ENCODE results near the gene EVA1C.

EVA1C gene

DNA sequence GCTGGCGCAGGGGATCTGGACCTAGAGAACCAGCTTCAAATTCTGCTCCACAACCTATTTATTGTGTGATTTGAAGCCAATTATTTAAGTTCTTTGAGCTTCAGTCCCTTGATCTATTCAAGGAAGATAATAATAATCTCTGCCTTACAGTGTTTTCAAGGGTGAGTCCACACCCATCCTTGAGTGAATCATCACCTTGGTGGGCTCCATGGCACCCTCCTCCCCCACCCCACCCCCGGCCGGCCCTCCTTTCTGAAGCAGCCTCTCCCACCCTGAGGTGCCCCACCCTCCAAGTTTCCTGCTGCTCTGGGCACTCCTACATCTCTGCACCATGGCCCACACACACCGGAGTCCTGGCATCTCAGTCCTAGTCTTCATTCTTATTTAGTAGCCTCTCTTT lies 134.5 kb downstream of the EVA1C start:
- TF ChIP-seq CREB1 (IDR thresholded peaks at IDR 0.05; ENCODE audit: low read depth) = no peak

DNA sequence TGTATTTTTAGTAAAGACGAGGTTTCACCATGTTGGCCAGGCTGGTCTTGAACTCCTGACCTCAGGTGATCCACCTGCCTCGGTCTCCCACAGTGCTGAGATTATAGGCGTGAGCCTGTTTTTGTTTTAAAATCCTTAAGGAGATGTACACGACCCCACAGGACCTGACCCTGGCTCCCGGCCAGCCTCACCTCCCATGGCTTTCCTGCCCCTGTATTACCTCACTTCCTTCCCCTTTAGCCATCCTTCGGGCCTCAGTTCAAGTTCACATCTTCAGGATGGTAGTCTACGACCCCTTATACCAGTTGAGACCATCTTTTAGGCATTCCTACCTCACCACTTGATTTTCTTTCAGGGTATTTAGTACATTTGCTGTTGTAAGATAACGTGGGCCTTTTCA lies 136.5 kb downstream of the EVA1C start:
- no peak for TF ChIP-seq RAD21 (IDR thresholded peaks at IDR 0.05; ENCODE audit: low read depth)
- no peak for TF ChIP-seq NFIC (IDR thresholded peaks at IDR 0.05)
- TF ChIP-seq CREB1 (IDR thresholded peaks at IDR 0.05; ENCODE audit: low read depth) = no peak

DNA sequence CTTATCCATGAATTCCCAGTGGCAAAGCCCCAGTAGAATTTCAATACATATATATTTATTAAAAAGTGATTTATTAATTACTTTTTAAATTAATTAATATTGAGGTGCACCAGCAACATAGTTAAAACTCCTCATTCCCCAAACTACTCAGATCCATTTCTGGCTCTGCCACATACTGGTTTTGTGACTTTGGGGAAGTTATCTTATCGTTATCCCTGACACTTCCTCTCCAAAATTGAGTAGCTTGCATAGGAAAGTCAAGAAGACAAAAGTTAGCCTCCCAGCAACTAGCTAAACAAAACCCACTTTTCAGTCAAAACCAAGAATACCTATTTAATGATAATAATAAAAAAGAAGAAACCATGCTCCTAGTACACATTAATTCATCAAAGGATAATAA lies 136.9 kb downstream of the EVA1C start:
- TF ChIP-seq, protein P1, sequence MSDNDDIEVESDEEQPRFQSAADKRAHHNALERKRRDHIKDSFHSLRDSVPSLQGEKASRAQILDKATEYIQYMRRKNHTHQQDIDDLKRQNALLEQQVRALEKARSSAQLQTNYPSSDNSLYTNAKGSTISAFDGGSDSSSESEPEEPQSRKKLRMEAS (IDR thresholded peaks at IDR 0.05) = no peak
- TF ChIP-seq TCF12 (IDR thresholded peaks at IDR 0.05; ENCODE audit: low read depth) = no peak
- no peak for TF ChIP-seq ZBTB7A (IDR thresholded peaks at IDR 0.05; ENCODE audit: low read depth)
- TF ChIP-seq YY1 (IDR thresholded peaks at IDR 0.05; ENCODE audit: low read depth) = no peak
- TF ChIP-seq EP300 (IDR thresholded peaks at IDR 0.05; ENCODE audit: borderline replicate concordance) = no peak
- TF ChIP-seq, protein P2, sequence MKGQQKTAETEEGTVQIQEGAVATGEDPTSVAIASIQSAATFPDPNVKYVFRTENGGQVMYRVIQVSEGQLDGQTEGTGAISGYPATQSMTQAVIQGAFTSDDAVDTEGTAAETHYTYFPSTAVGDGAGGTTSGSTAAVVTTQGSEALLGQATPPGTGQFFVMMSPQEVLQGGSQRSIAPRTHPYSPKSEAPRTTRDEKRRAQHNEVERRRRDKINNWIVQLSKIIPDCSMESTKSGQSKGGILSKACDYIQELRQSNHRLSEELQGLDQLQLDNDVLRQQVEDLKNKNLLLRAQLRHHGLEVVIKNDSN (IDR thresholded peaks at IDR 0.05) = no peak
- TF ChIP-seq CREB1 (IDR thresholded peaks at IDR 0.05; ENCODE audit: low read depth) = no peak
- no peak for TF ChIP-seq RAD21 (IDR thresholded peaks at IDR 0.05; ENCODE audit: low read depth)
- no peak for TF ChIP-seq TEAD4 (IDR thresholded peaks at IDR 0.05)
- no peak for TF ChIP-seq TAF1 (IDR thresholded peaks at IDR 0.05; ENCODE audit: low read depth)
- no peak for TF ChIP-seq EGR1 (IDR thresholded peaks at IDR 0.05)
- TF ChIP-seq, protein P3, sequence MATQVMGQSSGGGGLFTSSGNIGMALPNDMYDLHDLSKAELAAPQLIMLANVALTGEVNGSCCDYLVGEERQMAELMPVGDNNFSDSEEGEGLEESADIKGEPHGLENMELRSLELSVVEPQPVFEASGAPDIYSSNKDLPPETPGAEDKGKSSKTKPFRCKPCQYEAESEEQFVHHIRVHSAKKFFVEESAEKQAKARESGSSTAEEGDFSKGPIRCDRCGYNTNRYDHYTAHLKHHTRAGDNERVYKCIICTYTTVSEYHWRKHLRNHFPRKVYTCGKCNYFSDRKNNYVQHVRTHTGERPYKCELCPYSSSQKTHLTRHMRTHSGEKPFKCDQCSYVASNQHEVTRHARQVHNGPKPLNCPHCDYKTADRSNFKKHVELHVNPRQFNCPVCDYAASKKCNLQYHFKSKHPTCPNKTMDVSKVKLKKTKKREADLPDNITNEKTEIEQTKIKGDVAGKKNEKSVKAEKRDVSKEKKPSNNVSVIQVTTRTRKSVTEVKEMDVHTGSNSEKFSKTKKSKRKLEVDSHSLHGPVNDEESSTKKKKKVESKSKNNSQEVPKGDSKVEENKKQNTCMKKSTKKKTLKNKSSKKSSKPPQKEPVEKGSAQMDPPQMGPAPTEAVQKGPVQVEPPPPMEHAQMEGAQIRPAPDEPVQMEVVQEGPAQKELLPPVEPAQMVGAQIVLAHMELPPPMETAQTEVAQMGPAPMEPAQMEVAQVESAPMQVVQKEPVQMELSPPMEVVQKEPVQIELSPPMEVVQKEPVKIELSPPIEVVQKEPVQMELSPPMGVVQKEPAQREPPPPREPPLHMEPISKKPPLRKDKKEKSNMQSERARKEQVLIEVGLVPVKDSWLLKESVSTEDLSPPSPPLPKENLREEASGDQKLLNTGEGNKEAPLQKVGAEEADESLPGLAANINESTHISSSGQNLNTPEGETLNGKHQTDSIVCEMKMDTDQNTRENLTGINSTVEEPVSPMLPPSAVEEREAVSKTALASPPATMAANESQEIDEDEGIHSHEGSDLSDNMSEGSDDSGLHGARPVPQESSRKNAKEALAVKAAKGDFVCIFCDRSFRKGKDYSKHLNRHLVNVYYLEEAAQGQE (IDR thresholded peaks at IDR 0.05; ENCODE audit: low read depth) = no peak
- no peak for TF ChIP-seq FOXM1 (IDR thresholded peaks at IDR 0.05; ENCODE audit: borderline replicate concordance, low read depth)
- no peak for TF ChIP-seq NFIC (IDR thresholded peaks at IDR 0.05)
- TF ChIP-seq CEBPB (IDR thresholded peaks at IDR 0.05) = no peak

DNA sequence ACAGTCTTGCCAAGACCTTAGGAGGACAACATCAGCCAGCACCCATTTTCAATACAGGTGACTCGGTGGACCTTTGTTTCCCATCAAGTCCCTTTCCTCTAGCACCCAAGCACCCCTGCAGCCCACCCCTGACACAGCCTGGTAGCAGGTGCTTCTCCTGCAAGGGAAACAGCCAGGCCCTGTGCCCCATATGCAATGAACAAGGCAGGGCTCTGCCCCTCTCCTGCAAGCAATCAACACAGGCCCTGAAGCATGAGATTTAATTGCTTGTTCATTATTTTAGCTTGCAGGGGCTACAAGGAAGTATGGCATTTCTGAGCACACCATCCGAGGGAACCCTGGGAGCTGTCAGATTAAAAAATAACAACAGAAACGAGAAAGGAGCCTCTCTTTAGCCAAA lies 137.4 kb downstream of the EVA1C start:
- TF ChIP-seq EP300 (IDR thresholded peaks at IDR 0.05; ENCODE audit: borderline replicate concordance) (no peak), EGR1 (IDR thresholded peaks at IDR 0.05) (no peak), ZBTB7A (IDR thresholded peaks at IDR 0.05; ENCODE audit: low read depth) (no peak), CREB1 (IDR thresholded peaks at IDR 0.05; ENCODE audit: low read depth) (no peak), CEBPB (IDR thresholded peaks at IDR 0.05) (no peak), FOXM1 (IDR thresholded peaks at IDR 0.05; ENCODE audit: borderline replicate concordance, low read depth) (no peak), TCF12 (IDR thresholded peaks at IDR 0.05; ENCODE audit: low read depth) (no peak), YY1 (IDR thresholded peaks at IDR 0.05; ENCODE audit: low read depth) (no peak), RAD21 (IDR thresholded peaks at IDR 0.05; ENCODE audit: low read depth) (no peak)
- TF ChIP-seq, protein P1 (IDR thresholded peaks at IDR 0.05) = no peak

DNA sequence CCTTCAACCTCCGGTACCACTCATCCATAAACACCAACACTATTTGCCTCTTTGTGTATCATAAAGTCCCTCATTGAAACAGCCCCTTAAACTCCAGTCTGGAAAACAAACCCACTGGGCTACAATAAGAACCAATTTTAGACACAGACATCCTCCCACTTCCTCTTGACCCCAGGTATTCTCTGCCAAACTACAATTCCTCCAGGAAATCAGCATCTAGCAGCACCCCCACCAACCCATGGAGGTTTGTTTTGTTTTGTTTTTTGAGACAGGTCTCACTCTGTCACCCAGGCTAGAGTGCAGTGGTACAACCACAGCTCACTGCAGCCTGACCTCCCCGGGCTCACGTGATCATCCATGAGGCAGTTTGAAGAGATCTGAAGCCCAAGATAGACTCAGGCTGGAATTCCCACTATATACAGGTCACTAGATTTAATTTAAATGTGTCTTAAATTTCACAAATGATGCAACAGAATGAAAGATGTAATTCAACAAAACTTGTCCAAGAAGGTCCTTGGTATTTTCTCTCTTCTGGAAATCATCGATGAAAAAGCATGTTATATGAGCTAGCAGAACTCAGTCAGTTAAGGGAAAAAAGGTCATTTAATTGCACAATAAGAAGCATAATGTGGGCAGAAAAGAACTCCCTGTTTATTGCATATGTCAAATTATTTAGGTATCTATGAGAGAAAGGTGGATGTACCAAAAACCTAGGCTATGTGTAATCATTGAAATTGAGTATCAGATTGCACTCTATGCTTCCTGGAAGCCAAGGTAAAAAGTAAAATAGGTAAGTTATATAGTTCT lies 142.5 kb downstream of the EVA1C start:
- TF ChIP-seq CEBPB (IDR thresholded peaks at IDR 0.05) = no peak
- TF ChIP-seq TAF1 (IDR thresholded peaks at IDR 0.05; ENCODE audit: low read depth) = no peak
- no peak for TF ChIP-seq EP300 (IDR thresholded peaks at IDR 0.05; ENCODE audit: borderline replicate concordance)
- no peak for TF ChIP-seq TCF12 (IDR thresholded peaks at IDR 0.05; ENCODE audit: low read depth)
- TF ChIP-seq EGR1 (IDR thresholded peaks at IDR 0.05) = no peak
- no peak for TF ChIP-seq YY1 (IDR thresholded peaks at IDR 0.05; ENCODE audit: low read depth)
- TF ChIP-seq TEAD4 (IDR thresholded peaks at IDR 0.05) = no peak
- no peak for TF ChIP-seq FOXM1 (IDR thresholded peaks at IDR 0.05; ENCODE audit: borderline replicate concordance, low read depth)
- no peak for TF ChIP-seq ZBTB7A (IDR thresholded peaks at IDR 0.05; ENCODE audit: low read depth)
- no peak for TF ChIP-seq CREB1 (IDR thresholded peaks at IDR 0.05; ENCODE audit: low read depth)
- TF ChIP-seq, protein P2 (IDR thresholded peaks at IDR 0.05) = no peak
- TF ChIP-seq NFIC (IDR thresholded peaks at IDR 0.05) = no peak
- TF ChIP-seq, protein P3 (IDR thresholded peaks at IDR 0.05; ENCODE audit: low read depth) = no peak

DNA sequence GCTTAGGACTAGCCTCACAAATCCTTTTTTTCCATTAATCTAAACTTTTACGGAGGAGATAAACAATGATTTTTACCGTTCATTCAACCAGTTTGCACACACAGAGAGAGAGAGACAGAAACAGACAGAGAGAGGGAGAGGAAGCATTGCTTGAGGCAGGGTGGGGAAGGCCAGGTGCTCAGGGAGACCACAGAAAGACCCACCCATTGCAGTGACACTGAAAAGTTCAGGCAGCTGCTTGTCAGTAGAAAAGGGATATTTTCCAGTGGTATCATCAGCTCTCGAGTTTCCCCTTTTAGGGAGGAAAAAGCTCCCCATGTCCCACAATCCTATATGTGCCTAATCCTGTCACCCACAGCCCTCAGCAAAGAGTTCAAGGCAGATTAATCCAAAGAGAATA lies 145.6 kb downstream of the EVA1C start:
- TF ChIP-seq CREB1 (IDR thresholded peaks at IDR 0.05; ENCODE audit: low read depth) = no peak
- no peak for TF ChIP-seq TAF1 (IDR thresholded peaks at IDR 0.05; ENCODE audit: low read depth)
- no peak for TF ChIP-seq TCF12 (IDR thresholded peaks at IDR 0.05; ENCODE audit: low read depth)
- TF ChIP-seq, protein P3 (IDR thresholded peaks at IDR 0.05; ENCODE audit: low read depth) = no peak
- TF ChIP-seq CEBPB (IDR thresholded peaks at IDR 0.05) = no peak
- TF ChIP-seq, protein P1 (IDR thresholded peaks at IDR 0.05) = no peak
- TF ChIP-seq ZBTB7A (IDR thresholded peaks at IDR 0.05; ENCODE audit: low read depth) = no peak
